GM21528 (cell line): ENCODE results near the gene GAMT.

Experiments
- ATAC-seq: cut with Tn5 transposase; IDR thresholded peaks from one replicate; pipeline ENCODE4 v1.9.1; 2021; ENCODE audit warnings: mild to moderate bottlenecking, moderate library complexity; ENCODE audit not compliant: unreplicated experiment, low FRiP score

Gene GAMT

DNA sequence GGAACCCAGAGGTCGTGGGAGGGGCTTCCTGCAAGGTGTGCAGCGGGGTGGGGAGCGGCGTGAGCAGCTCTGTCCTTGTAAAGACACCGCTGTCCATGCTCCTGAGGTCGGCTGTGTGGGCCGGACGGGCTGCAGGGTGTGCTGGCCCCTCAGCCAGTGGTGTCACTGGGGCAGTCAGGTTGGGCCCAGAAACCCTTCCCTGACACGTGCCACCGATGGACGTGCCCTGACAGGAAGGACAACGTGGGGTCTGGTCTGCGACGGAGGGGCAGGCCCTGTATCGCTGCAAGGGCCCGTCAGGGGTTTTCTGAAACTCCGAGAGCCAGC is 32.7 kb upstream of the GAMT start:
- no peak for ATAC-seq

GRCh38 chr19:1433119-1434039 is 32.0 kb upstream of the GAMT start:
- ATAC-seq, result no peak

DNA sequence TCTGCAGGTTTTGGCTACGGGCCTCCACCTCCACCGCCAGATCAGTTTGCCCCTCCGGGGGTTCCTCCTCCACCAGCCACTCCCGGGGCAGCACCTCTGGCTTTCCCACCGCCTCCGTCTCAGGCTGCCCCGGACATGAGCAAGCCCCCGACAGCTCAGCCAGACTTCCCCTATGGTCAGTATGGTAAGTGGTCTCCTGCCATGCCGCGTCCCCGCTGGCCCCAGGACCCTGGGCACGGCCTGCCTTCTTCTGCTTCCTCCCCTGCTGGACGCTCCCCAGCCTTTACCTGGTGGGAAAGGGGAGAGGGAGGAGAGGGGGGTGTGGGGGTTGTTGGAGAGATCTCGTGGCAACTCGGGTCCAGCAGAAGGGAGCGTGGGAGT is 31.2 kb upstream of the GAMT start:
- ATAC-seq, result no peak

DNA sequence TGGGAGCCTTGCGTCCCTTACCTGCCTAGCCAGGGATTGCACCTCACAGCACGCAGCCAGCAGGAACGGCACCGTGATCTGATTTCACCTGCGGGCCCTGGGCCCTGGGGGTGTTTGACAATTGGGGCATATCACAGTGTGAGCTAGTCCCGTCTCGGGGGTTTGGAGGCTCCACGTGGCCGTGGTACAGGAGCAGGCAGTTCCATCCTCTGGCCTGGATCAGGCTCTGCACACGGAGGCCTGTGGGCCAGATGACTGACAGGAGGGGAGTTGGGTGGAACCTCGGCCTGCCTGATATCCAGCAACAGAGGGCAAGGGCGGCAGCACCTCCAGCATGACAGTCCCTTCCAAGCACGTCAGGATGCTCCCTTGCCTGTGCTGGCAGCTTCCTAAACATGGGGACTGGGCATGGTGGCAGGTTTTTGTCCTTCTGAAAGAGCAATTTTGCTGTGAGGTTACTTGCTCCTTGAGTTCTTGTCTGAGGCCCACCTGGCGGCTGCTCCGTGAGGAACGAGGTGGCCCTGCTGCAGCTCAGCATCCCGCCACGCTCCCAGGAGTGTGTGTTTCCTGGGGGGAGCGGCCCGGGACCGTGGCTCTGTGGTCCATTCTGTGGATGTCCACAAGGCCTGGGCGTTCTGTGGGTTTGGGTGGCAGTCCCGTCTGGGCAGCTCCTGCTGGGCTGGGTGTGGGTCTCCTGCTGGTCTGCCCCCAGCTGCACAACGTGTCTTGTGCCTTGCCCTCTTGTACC is 30.6 kb upstream of the GAMT start:
- ATAC-seq, result no peak

DNA sequence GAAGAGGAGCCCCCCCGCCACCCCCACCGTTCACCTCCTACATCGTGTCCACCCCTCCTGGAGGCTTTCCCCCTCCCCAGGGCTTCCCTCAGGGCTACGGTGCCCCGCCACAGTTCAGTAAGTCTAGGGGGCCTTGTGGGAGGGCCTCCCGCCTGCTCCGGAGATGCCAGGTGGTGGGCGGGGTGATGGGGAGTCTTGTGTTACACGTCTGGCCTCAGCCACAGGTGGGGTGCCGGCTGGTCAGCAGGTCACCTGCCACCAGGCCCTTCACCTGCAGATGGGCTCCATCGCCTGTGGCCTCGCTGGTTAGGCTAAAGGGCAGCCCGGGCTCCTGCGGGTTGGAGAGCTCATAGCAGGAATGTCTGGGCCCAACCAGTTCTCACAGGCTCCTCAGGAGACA is 28.9 kb upstream of the GAMT start:
- no peak for ATAC-seq

DNA sequence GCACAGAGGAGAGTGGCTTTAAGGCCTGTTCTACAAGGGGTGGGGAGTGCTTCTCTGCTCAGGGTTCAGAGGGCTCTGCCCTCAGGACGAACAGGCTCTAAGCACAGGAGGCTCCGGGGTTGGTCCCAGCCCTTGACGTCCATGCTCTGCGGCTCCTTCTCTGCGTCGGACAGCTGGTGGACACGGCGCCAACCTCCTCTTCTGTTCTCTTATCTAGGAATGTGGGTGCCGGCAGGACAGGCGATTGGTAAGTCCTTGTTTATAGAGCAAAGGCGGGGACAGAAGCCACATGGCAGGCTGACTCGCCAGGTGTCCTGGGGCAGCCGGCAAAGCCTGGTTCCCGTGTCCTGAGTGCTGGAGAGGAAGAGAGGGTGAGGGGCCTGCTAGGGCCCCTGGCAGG is 28.4 kb upstream of the GAMT start:
- ATAC-seq, result no peak

DNA sequence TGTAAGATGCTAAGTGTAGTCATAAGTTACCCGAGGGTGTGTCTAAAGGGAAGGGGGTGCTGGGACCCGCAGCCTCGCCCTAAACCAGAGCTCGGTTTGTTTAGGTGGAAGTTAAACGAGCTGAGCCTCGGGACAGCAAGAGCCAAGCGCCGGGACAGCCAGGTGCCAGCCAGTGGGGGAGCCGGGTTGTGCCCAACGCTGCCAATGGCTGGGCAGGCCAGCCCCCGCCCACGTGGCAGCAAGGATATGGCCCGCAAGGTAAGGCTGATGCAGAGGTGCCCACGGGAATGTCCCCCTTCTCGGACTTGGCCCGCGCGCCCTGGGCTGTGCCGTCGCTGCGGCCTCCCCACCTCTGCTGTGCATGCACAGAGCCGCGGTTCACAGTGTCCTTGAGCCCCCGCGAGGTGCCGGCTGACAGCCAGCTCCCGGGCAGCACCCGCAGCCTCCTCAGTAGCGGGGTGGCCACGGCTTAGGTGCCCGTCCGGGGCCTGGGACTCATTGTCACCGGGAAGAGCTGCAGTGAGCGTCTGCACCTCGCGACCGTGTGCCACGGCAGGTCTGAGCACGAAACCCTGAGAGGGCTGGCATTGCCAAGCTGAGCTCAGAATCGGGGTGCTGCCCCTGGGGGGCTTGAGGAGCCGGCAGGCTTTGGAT is 27.5 kb upstream of the GAMT start:
- ATAC-seq, result no peak

- ATAC-seq, result no peak
Observed at GRCh38 chr19:1427221-1427920, 26.0 kb upstream of the GAMT start.

GRCh38 chr19:1426736-1427135 is 25.4 kb upstream of the GAMT start:
- ATAC-seq, result no peak

GRCh38 chr19:1425902-1426301 is 24.6 kb upstream of the GAMT start:
- ATAC-seq, result no peak

DNA sequence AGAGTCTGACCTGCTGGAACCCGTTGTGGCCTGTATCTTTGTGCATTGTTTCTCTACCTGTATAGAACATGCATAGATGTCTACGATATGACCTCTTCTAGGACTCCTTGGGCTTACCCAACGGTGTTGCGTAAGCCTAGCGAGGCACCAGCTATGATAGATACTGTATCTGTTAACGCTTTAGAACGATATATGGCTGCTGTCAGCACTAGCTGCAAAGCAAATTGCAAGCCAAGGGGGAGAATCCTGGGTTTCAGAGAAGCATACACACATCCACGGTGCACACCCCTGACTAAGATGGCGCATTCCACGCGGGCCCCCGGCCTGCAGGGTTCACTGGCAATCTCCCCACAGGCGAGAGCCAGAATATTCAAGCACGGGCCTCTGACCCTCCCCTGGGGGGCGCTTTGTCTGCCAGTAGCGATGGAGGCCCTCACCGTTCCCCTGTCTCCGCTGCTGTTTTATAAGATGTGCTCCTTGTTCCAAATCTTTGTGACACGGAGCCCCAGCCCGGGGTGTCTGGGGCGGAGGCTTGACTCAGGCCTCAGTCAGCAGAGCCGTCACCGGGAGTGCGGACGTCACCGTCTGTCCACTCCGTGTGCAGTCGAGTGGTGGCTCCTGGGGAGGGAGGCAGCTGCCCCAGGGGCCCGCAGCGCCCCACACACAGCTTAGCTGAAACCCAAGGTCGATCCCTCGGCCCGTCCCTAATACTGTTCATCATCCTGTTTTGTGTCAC is 23.9 kb upstream of the GAMT start:
- no peak for ATAC-seq

GRCh38 chr19:1424192-1424955 is 23.0 kb upstream of the GAMT start:
- no peak for ATAC-seq

GRCh38 chr19:1423436-1424191 is 22.3 kb upstream of the GAMT start:
- no peak for ATAC-seq

DNA sequence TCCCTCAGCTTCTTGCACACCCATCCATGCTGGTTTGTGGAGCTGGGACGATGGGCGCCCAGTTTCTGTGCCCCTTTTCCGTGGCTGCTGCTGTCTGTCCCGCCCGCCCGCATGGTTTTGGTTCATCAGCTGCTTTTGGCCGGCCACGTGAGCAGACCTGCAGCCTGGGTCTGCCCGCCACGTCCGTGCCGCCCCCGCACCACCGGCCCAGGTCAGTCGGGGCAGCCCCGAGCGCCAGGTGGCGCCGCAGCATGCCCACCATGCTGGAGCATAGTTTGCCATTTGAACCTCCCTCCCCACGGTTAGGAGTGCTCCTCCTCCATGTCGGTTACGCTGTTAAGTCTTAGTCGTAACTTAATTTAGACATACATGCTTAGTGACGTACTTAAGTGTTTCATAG is 21.6 kb upstream of the GAMT start:
- ATAC-seq, result no peak

GRCh38 chr19:1422360-1422759 is 21.0 kb upstream of the GAMT start:
- ATAC-seq, result no peak

DNA sequence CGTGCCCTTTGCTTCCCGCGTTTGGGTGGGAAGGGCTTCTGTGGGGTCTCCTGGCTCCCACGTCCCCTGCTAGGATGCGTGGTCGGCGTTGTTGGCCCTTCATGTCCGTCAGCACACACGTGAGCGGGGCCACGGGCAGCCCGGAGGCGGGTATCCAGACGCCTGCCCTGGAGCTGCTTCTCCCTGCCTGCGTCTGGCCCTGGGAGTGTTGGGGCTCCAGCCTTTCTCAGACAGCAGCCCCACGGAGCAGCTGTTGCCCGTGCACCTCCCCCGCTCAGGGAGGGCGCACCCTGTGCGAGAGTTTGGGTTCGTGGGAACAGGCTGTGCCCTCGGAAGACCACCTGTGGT is 20.6 kb upstream of the GAMT start:
- no peak for ATAC-seq

DNA sequence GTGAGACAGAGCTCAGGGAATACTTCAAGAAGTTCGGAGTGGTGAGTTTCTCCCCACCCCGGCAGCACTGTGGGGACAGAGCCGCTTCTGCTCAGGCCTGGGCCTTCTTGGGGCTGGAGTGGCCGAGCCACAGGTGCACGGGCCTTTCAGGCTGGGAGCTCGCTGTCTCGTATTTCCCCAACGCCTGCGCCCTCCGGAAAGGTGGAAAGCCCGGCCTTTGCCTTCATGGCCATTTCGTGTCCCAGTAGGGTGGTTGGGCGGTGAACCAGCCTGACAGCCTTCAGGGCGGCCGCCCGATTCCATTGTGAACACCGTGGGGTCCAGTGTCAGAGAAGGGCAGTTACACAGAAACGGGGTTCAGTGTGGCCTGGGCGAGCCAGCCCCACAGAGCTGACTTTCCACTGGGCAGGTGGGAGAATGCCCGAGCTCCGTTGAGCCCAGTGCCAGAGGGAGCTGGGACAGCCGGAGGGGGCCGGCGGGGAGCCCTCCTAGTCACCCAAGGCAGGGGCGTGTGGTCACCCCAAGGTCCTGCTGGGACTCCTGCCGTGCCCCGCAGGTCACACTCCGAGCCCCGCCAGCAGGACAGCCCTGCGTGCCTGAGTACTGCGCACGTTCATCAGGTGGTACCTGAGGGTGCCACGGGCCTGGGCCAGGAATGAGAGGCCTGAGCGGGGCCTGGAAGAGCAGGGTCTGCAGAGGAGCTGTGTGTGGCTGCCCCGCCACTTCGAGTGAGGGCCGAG is 20.0 kb upstream of the GAMT start:
- ATAC-seq, result no peak

GRCh38 chr19:1420590-1420989 is 19.2 kb upstream of the GAMT start:
- no peak for ATAC-seq
